NOMO-1 treated with DMSO at 0.1 percent for 48 hours (cell line): Measurements from ENCODE around the gene CACNA2D4.

ENCODE experiments used
- DNase-seq: peaks from one replicate; lab custom pipeline; 2025; ENCODE audit not compliant: unreplicated experiment; lab: John Stamatoyannopoulos, UW

CACNA2D4 gene

DNA sequence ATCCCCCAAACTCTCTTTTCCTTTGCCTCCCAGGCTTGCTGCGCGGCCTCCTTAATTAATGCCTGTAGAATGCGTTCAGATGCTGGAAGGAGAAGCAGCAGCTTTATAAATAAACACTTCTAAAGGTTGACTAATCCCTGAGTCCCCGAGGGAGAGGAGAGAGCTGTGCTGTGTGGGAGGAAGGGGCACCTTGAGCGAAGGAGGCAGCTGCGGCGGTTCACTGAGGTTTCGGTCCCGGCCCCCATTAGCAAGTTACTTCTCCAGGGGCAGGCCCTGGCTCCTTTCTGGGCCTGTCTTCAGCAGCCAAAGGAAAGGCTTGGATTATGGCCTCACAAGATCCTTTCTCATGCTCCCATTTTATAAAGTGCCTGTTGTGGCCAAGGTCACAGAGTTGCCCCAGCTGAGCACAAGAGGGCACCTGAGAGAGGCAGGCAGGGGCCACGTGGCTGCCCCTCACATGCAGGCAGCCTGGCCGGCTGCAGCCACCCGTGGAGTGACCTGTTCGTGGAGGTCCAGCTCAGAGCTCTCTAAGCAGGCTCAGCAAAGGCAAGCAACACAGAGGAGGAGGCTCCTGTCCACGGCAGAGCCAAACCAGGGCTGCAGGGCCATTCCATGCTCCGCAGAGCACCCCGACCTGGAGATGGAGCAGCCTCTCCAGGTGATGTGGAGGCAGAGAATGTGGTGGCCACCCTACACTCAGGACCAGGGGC, 15.0 kb upstream of the CACNA2D4 start:
- DNase-seq = no peak

DNA sequence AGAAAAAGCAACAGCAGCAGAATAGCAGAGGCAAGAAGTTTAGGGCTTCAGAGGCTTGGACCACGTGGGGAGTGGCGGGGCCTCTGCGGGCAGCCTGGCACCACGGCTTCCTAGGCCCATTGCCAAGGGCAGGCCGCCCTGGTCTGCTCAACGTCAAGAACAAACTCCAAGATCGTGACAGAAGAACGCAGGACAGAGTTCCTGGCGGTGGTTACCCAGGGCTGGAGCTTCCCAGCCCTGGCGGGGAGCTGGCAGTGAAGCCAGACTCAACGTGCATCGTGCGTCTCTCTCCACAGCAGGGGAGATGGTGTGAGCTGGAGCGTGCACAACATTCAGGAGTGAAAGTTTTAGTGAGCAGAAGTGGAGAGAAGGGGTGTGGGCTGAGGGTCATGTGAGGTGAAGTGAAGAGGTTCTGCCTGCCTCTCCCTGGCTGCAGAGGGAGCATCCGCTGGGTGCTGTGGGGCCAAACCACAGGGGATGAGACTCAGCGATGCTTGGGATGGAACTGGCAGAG, 13.9 kb upstream of the CACNA2D4 start:
- no peak for DNase-seq

- no peak for DNase-seq
Measured at GRCh38 chr12:1931642-1932041, 13.2 kb upstream of the CACNA2D4 start.

- no peak for DNase-seq
Measured at GRCh38 chr12:1930803-1931597, 12.5 kb upstream of the CACNA2D4 start.

DNA sequence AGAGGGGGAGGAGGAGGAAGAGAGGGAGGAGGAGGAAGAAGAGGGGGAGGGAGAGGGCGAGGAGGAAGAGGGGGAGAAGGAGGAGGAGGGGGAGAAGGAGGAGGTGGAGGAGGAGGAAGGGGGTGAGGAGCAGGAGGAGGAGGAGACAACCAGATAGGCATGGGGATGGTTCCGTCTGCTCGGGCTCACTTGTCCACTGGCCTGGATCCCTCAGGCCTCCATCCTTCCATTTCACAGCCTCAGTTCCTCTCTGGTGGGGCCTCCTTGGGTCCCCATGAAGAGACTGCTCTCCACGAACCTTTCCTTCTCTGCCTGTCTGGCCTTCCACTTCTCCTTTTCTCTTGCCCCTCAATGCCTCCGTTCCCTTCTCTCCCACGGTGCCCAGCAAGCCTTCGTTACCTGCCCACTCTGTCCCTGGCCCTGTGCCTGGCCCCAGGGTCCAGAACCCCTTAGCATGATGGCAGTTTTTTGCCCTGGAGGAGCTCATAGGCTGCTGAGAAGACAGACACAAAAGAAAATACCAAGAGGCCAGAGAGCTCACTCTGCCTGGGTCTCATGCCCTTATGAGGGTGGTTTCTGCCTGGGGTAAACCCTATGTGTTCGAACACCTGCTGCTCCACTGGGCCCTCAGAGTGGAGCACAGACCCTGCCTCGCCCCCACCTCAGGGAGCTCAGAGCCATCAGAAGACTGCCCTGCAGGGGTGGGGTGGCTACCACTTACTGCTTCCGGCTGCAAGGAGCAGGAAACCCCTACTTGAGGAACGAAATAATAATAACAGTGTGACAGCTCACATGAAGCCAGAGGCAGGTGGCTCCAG, 11.7 kb upstream of the CACNA2D4 start:
- DNase-seq = peak; percentile 52

GRCh38 chr12:1929241-1929984, 11.0 kb upstream of the CACNA2D4 start:
- DNase-seq = peak; percentile 13

DNA sequence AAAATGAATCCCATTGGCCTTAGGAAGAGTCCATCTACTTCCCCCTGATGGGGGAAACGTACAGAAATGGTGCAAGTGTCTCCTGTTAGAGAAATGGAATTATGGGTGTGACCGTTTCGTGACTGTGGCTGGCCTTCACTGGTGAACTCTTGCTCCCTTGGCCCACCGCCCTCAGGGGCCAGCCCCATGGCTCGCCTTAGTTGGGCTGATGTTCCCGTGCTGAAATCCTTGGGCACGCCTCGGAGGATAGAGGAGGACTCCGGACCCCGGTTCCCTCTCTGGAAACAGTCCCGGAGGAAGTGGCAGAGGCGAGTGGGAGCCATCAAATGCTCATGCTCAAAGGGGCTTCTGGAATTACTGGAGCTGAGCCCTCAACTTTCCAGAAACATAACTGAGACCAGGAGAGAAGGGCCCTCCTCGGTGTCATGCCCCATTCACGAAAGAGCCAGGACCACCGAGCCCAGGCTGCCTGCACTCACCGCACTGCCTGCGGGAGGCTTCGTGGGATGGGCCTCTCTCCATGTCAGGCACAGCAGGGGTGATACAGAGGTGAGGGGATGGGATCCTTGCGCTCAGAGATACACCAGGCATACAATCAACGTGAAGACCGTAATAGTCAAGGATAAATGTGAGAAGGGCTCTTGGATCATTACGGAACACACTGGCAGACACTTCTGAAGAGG, 10.1 kb upstream of the CACNA2D4 start:
- DNase-seq = no peak

DNA sequence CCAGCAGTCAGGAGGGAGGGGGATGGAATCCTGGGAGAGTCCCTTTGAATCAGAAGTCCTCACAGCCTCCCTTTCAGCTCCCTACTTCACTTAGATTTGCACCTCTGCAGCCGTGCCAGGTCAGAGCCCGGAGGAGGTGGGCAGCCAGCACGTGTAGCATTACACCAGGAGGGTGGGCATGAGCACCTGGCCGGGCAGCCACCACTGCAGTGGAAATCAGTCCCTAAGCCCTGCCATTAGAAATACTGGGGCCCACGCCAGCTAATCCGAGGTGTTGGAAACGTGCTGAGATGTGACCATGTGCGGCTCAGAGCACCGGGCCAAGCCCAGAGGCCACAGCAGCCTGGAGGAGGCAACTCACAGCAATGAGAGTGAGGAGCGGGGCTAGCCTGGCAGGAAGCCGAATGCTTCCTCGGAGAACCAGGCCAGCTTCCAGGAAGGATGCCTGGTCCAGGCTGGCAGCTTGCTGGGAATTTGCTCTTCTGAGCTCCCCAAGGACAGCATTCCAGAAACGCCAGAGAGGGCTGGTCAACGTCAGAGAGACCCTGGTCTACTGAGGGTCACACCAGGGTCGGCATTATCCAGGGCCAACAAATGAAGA, 9.4 kb upstream of the CACNA2D4 start:
- no peak for DNase-seq

DNA sequence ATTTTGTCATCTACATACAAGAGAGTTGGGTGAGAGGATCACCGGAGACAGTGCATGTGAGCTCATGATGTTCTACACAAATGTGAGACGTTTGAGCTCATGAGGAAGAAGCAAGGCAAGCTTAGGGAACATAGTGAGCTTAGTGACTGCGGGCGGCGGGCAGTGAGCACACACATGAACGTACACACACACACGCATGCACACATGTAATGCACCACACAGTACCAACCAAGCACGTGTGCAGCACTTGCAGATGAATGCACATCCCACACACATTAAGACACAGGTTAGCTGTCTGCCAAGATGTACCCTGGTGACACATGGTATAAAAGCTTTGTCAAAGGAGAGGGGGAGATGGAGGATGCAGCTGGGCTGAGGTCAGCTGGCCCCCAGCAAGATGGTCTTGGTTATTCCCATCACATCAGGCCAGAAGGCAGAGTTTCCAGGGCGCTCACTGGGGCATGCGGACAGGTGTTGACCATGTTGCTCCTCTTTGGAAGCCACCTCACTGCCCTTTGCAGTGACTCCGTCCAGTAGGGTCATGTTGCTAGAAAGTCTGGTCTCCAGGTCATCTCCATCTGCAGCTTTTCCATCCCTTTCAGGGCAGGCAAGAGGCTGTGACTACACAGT, 8.7 kb upstream of the CACNA2D4 start:
- DNase-seq = no peak

DNA sequence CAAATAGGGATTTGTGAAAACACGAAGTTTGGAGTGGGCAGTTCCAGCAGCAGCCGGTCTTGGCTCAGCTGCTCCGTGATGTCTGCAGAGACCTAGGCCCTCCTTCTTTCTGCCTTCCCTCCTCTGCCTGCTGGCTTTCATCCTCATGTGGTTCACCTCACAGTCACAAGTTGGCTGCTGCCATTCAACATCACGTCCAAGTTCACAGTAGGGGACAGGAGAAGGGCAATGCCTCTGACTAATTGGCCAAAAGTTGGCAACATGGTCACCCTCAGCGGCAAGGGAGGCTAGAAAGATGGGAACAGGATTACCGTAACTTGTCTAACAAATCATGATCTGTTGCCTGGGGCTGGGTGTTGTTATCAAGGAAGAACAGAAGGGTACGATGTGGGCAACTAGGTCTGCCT, 7.8 kb upstream of the CACNA2D4 start:
- no peak for DNase-seq

DNA sequence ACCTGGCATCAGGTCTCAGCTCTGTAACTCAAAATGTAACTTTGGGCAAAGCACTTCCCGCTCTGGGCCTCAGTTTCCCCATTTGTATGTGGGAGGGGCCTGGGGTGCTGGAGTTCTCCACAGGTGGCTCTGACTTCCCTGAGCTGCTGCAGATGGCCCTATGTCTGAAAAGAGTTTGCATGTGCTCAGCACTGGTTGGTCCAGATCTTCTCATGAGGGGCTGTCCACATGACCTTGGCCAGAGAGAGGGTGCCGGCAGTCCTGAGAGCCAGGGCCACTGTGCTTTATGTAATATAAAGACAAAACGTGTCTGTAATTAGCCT, 7.2 kb upstream of the CACNA2D4 start:
- no peak for DNase-seq

DNA sequence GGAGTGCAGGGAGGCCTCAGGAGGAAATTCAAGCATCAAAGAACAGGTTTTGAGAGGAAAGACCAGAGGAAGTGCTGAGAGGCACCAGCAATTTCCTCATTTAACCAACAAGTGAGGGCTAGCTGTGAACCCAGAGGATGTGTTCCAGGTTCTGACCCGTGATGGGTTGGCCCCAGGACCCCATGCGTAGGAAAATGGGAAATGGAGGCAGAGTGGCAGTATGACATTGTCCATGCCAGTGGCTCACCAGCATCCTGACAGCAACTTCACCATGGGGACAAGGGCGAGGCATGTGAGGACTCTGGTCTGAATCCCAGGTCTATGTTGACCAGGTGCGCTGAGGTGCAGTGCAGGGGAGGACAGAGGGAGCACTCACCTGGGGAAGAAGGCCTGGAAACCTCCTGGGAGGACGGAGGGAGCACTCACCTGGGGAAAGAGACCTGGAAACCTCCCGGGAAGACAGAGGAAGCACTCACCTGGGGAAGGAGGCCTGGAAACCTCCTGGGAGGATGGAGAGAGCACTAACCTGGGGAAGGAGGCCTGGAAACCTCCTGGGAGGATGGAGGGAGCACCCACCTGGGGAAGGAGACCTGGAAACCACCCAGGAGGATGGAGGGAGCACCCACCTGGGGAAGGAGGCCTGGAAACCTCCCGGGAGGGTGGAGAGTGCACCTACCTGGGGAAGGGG, 6.7 kb upstream of the CACNA2D4 start:
- peak; percentile 31 for DNase-seq

DNA sequence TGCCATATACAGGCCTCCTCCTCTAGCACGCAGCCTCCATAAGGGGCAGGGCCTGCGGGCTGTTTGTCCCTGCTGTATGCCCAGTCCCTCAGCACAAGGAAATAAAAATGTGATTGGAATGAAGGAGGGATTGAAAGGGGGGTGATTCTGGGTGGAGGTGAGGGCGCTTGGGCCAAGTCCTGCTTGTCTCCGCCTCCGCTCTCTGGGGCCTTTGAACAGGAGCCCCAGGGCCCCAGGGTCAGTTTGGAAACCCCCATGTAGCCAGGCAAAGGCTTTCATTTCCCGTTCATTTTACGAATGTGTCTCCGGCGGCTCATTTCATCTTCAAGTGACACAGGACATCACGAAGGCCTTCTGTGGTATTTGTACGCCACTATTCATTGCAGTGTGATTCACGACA, 4.5 kb upstream of the CACNA2D4 start:
- no peak for DNase-seq

GRCh38 chr12:1922075-1922709, 3.7 kb upstream of the CACNA2D4 start:
- no peak for DNase-seq

DNA sequence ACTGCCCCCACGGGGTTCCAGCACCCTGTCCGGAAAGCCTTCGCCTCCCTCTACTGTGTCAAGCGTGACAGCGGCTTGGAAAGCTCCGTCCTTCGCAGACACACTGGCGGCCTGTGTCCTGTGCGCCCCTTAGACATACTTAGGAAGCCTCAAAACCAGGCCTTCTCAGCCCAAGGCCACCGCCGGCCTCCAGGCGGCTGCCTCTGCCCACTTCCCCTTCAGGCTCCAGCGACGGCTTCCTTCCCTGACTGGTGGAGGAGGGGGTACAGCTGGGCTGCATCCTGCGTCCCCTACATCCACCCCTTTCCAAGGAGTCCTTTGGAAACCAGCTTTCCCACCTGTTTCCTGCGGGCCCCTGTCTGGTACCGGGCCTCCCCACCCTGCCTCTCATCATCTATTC, 2.5 kb upstream of the CACNA2D4 start:
- peak; percentile 82 for DNase-seq

GRCh38 chr12:1920436-1920835, 2.0 kb upstream of the CACNA2D4 start:
- DNase-seq = peak; percentile 7

GRCh38 chr12:1919763-1920162, 1.3 kb upstream of the CACNA2D4 start:
- no peak for DNase-seq

DNA sequence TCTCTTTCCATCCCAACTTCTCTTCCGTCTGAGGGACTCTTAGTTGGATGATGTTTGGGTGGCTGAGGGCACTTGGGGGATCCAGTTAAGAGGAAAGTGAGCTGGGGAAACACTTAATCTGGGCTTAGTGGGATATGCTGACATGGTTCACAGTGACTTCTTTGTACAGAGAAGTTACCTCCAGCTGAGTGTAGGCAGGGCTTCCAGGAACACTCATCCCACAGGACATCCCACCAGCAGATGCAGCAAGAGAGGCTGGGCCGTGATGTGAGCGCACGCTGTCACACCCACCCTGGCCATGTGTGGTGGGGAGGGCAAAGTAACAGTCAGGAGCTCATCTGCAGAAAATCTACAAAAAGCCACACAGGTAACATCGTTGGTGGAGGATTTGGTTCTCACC, 832 bp upstream of the CACNA2D4 start:
- no peak for DNase-seq

DNA sequence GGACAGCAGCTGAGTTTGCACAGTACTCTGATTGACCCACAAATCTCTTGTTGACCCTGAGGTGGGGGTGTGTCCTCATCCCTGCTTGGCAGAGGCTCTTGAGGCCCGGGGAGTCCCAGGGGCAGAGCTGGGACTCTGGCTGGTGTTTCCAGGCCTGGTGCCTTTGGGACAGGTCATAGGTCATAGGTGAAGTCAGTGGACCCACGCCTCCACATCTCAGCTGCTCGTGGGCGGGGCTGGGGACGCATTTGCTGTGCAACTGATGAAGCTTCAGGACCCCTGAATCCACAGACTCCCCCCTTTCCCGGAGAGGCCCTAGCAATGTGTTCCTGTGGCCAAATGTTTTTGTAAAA, 408 bp upstream of the CACNA2D4 start:
- DNase-seq = no peak
